H1 (cell line): Measurements from ENCODE around the gene CDYL. TPM values are rescaled to one million over a fixed set of nuclear protein-coding genes. Genes with fewer than 3 reads are reported as not detected.
A peak's percentile ranks its signal among the peaks of the same experiment; 100 is the strongest.

Experiments used
- ASH2L ChIP-seq: fragments of 200-600, 300-600 bp; sonication (generic); IDR thresholded peaks from one replicate; pipeline ENCODE4 v1.7.1; 2017; ENCODE audit warnings: low read length
- EP300 ChIP-seq, 2 experiments: IDR thresholded peaks; 1 replicate in 1 of 2; 2 replicates in 1 of 2; pipeline ENCODE4 v1.6.1; 2011 to 2012; ENCODE audit warnings: low read depth in 2 of 2, low read length in 2 of 2, mild to moderate bottlenecking in 2 of 2, borderline replicate concordance in 1 of 2, inconsistent platforms in 1 of 2, moderate library complexity in 1 of 2
- JUND ChIP-seq: IDR thresholded peaks from 2 replicates; pipeline ENCODE4 v1.6.1; 2011; ENCODE audit warnings: mild to moderate bottlenecking, improper control_type of control experiment, low read length
- KDM5A ChIP-seq: fragments of 200-600 bp; IDR thresholded peaks from 2 replicates; pipeline ENCODE4 v1.7.1; 2012; ENCODE audit warnings: mild to moderate bottlenecking, low read length, inconsistent platforms, mixed read lengths
- TAF1 ChIP-seq: IDR thresholded peaks from 2 replicates; pipeline ENCODE4 v1.6.1; 2011; ENCODE audit warnings: mild to moderate bottlenecking, low read depth, low read length
- polyA plus RNA-seq, 7 experiments: library from polyadenylated mRNA; depleted of rRNA in 3 of 7; stranded (reverse) in 5 of 7; unstranded in 2 of 7; fragments of >200 nt in 5 of 7; fragments of 200-250 nt in 2 of 7; gene quantifications; 1 replicate in 5 of 7; 2 replicates in 1 of 7; 4 replicates in 1 of 7; pipeline versions ENCODE4 v1.2.1 to v1.2.3, GENCODE V29; 2011 to 2013; ENCODE audit warnings: missing spikeins in 2 of 7, mixed read lengths in 2 of 7
- total RNA-seq: library from RNA; stranded (reverse); fragmentation: NEBNext Ultra II Directional; extraction: Animal tissue kit (Norgen Biotek cat#: 25700); gene quantifications from 2 replicates; pipeline ENCODE4 v1.2.1, GENCODE V29; 2021

Gene CDYL
- total and polyA plus RNA-seq, 2 of the 8 experiments (the other 6 are each of a cell fraction or from before 2014, with no cell fraction given) = 56.4 to 119 TPM

GRCh38 chr6:4774715-4775493, 1.3 kb upstream of the CDYL start (continued):
- TF ChIP-seq JUND (no peak), ASH2L (peak; percentile 61), KDM5A (no peak), TAF1 (peak; percentile 11; the same call in 1 of the 2 replicates), EP300 (IDR thresholded peaks at IDR 0.05; ENCODE audit: borderline replicate concordance in 1 of 2, low read depth in 2 of 2, low read length in 2 of 2) (no peak)
